GM23338 (cell line): Measurements from ENCODE around the gene PSMA7. TPM values are rescaled to one million over a fixed set of nuclear protein-coding genes. Genes with fewer than 3 reads are reported as not detected.

Experiments
- ATAC-seq: fragments of 200-7000 bp; cut with Tn5 transposase; 3 replicates; pipeline ENCODE4 v1.9.1; 2020
- DNase-seq: peaks from one replicate; pipeline ENCODE4 v3.0.0-alpha.2; 2015; ENCODE audit warnings: low spot score
- H2AFZ ChIP-seq: fragments of 200-600 bp; sonication (generic); 2 replicates; pipeline ENCODE4 v1.8.0; 2016; ENCODE audit warnings: antibody characterized with exemption, mild to moderate bottlenecking, moderate library complexity
- H3F3A ChIP-seq: fragments of 200-600 bp; sonication (generic); replicated peaks from 2 replicates; pipeline ENCODE4 v1.8.0; 2017; ENCODE audit warnings: antibody characterized with exemption, mixed run types, low read depth
- H3K27ac ChIP-seq: fragments of 200-600 bp; sonication (generic); 2 replicates; pipeline ENCODE4 v1.6.1; 2016; ENCODE audit warnings: low read depth
- H3K27me3 ChIP-seq: fragments of 200-600 bp; sonication (generic); 2 replicates; pipeline ENCODE4 v1.8.0; 2016; ENCODE audit warnings: mild to moderate bottlenecking, mixed run types, moderate library complexity; ENCODE audit not compliant: insufficient read depth
- H3K36me3 ChIP-seq: fragments of 200-600 bp; sonication (generic); 2 replicates; pipeline ENCODE4 v1.8.0; 2016; ENCODE audit warnings: mild to moderate bottlenecking; ENCODE audit not compliant: insufficient read depth
- H3K4me1 ChIP-seq: fragments of 200-600 bp; sonication (generic); 2 replicates; pipeline ENCODE4 v1.8.0; 2016; ENCODE audit warnings: mild to moderate bottlenecking, moderate library complexity; ENCODE audit not compliant: insufficient read depth
- H3K4me2 ChIP-seq: fragments of 200-600 bp; sonication (generic); 2 replicates; pipeline ENCODE4 v1.7.1; 2017; ENCODE audit warnings: mixed run types
- H3K4me3 ChIP-seq: fragments of 200-600 bp; sonication (generic); 2 replicates; pipeline ENCODE4 v1.6.1; 2016; ENCODE audit warnings: mixed run types
- H3K79me2 ChIP-seq: fragments of 200-600 bp; sonication (generic); replicated peaks from 2 replicates; pipeline ENCODE4 v1.8.0; 2017; ENCODE audit warnings: mild to moderate bottlenecking; ENCODE audit not compliant: insufficient read depth
- H3K9me2 ChIP-seq: fragments of 200-600 bp; sonication (generic); 2 replicates; pipeline ENCODE4 v1.8.0; 2017; ENCODE audit not compliant: insufficient read depth
- H4K20me1 ChIP-seq: fragments of 200-600 bp; sonication (generic); replicated peaks from 2 replicates; pipeline ENCODE4 v1.8.0; 2017; ENCODE audit warnings: mild to moderate bottlenecking; ENCODE audit not compliant: insufficient read depth
- H3K27ac Mint-ChIP-seq: 2 replicates; pipeline ENCODE4 v1.8.0; 2020; ENCODE audit warnings: inconsistent platforms, mild to moderate bottlenecking, moderate library complexity, mixed read lengths
- H3K27me3 Mint-ChIP-seq: 3 replicates; pipeline ENCODE4 v1.8.0; 2022; ENCODE audit warnings: low read depth, mild to moderate bottlenecking, moderate library complexity, mixed read lengths, inconsistent platforms; ENCODE audit not compliant: insufficient read depth, poor library complexity
- H3K36me3 Mint-ChIP-seq: 3 replicates; pipeline ENCODE4 v1.8.0; 2021; ENCODE audit warnings: low read depth, mild to moderate bottlenecking, inconsistent platforms, moderate library complexity, mixed read lengths
- H3K4me1 Mint-ChIP-seq: 3 replicates; pipeline ENCODE4 v1.8.0; 2020; ENCODE audit warnings: mild to moderate bottlenecking, inconsistent platforms, mixed read lengths
- H3K4me3 Mint-ChIP-seq: 3 replicates; pipeline ENCODE4 v1.8.0; 2021; ENCODE audit warnings: moderate library complexity, mild to moderate bottlenecking, inconsistent platforms, mixed read lengths
- H3K9me3 Mint-ChIP-seq: 3 replicates; pipeline ENCODE4 v1.8.0; 2020; ENCODE audit warnings: moderate library complexity, mild to moderate bottlenecking, inconsistent platforms, mixed read lengths
- CREB1 ChIP-seq: fragments of 250-450 bp; sonication (Bioruptor Pico); IDR thresholded peaks from 2 replicates; pipeline ENCODE4 v1.5.0; 2020; ENCODE audit warnings: low read depth, mild to moderate bottlenecking, moderate library complexity
- CTCF ChIP-seq, 2 experiments: fragments of 200-600 bp in 1 of 2; sonication (generic) in 1 of 2; conservative IDR thresholded peaks; 2 replicates each; pipeline versions ENCODE4 v1.5.1 to v1.6.1; 2016 to 2017; ENCODE audit warnings: antibody characterized with exemption in 2 of 2, low read depth in 2 of 2, mild to moderate bottlenecking in 2 of 2, moderate library complexity in 1 of 2
- ETS1 ChIP-seq: IDR thresholded peaks from 2 replicates; pipeline ENCODE4 v1.6.1; 2016; ENCODE audit warnings: antibody characterized with exemption
- EZH2 ChIP-seq: fragments of 200-600 bp; sonication (generic); IDR thresholded peaks from one replicate; pipeline ENCODE4 v1.8.0; 2017; ENCODE audit warnings: antibody characterized with exemption, mild to moderate bottlenecking, low read depth; ENCODE audit not compliant: unreplicated experiment
- EZH2phosphoT487 ChIP-seq: fragments of 200-600 bp; sonication (generic); IDR thresholded peaks from one replicate; pipeline ENCODE4 v1.8.1; 2018; ENCODE audit warnings: antibody characterized with exemption; ENCODE audit not compliant: unreplicated experiment
- JUNB ChIP-seq: IDR thresholded peaks from one replicate; pipeline ENCODE4 v1.6.1; 2016; ENCODE audit warnings: antibody characterized with exemption; ENCODE audit not compliant: unreplicated experiment
- POLR2AphosphoS5 ChIP-seq: IDR thresholded peaks from 2 replicates; pipeline ENCODE4 v1.6.1; 2016; ENCODE audit warnings: antibody characterized with exemption, low read depth
- REST ChIP-seq: IDR thresholded peaks from one replicate; pipeline ENCODE4 v1.6.1; 2018; ENCODE audit warnings: antibody characterized with exemption; ENCODE audit not compliant: unreplicated experiment
- ZNF114 ChIP-seq: fragments of 250-450 bp; sonication (Bioruptor Pico); IDR thresholded peaks from 2 replicates; pipeline ENCODE4 v1.5.0; 2020; ENCODE audit warnings: mild to moderate bottlenecking, moderate library complexity
- ZNF331 ChIP-seq: fragments of 250-450 bp; sonication (Bioruptor Pico); IDR thresholded peaks from 2 replicates; pipeline ENCODE4 v1.5.0; 2020; ENCODE audit warnings: low read depth, mild to moderate bottlenecking, moderate library complexity
- polyA plus RNA-seq: library from polyadenylated mRNA; unstranded; fragments of >200 nt; fragmentation: Nextera tagmentation; extraction: Ambion mirVana; gene quantifications from 2 replicates; pipeline ENCODE4 v1.2.1, GENCODE V29; 2016
- total RNA-seq: library from RNA; depleted of rRNA; stranded (reverse); fragments of >200 nt; shearing (Covaris generic); gene quantifications from 2 replicates; pipeline ENCODE4 v1.2.3, GENCODE V29; 2014

Gene PSMA7
- total and polyA plus RNA-seq, 2 experiments from 2014 or later = 357 to 628 TPM

GRCh38 chr20:62183426-62184142 lies 40.4 kb upstream of the PSMA7 start (continued):
- TF ChIP-seq REST = no peak
- no peak for TF ChIP-seq EZH2
- TF ChIP-seq ZNF114 (CRISPR knock-in tag) = no peak
- no peak for TF ChIP-seq CTCF (conservative IDR thresholded peaks at IDR 0.05; ENCODE audit: low read depth in 2 of 2)
- no peak for TF ChIP-seq JUNB
- TF ChIP-seq ZNF331 (CRISPR knock-in tag) = no peak

GRCh38 chr20:62182469-62183425 lies 39.6 kb upstream of the PSMA7 start, which contains the start of gene MTG2:
Gene MTG2 (plus strand): TSS chr20:62183028. CDS start chr20:62193421, 10,393 bp downstream.
- H2AFZ ChIP-seq = peak within 1 kb of the TSS; percentile 90
- H3K27ac ChIP-seq = peak within 1 kb of the TSS; percentile 93
- peaks cover 9% of the 10 kb centered on the region for H3K27me3 Mint-ChIP-seq
- peaks cover 37% of the 10 kb centered on the region for H3K79me2 ChIP-seq
- H3K27ac Mint-ChIP-seq = peak within 1 kb of the TSS; percentile 94
- peak within 1 kb of the TSS; percentile 95 for H3K4me2 ChIP-seq
- H3K4me1 ChIP-seq = peaks cover 7% of the 10 kb centered on the region; the same call in 1 of the 2 replicates
- H3K36me3 ChIP-seq = no peaks in the 10 kb centered on the region
- 0 out of 2 replicates have a peak, but pooled peaks cover 7% of the 10 kb centered on the region for H4K20me1 ChIP-seq
- H3K9me2 ChIP-seq = no peaks in the 10 kb centered on the region
- no peaks in the 10 kb centered on the region for H3K9me3 Mint-ChIP-seq
- peaks cover 4% of the 10 kb centered on the region; the same call in 2 of the 3 replicates for H3K36me3 Mint-ChIP-seq
- H3K4me1 Mint-ChIP-seq = peaks cover 14% of the 10 kb centered on the region
- H3K4me3 Mint-ChIP-seq = peak within 1 kb of the TSS; percentile 93
- ATAC-seq (peak; percentile 96), DNase-seq (peak; percentile 98)
- H3F3A ChIP-seq = peaks cover 7% of the 10 kb centered on the region
- no peak for TF ChIP-seq ZNF114 (CRISPR knock-in tag)
- peak; percentile 97 for TF ChIP-seq POLR2AphosphoS5
- TF ChIP-seq ETS1 = peak; percentile 82
- TF ChIP-seq CREB1 (CRISPR knock-in tag) = peak; percentile 97
- TF ChIP-seq EZH2phosphoT487 = no peak
- TF ChIP-seq EZH2 = no peak
- no peaks in the 10 kb centered on the region for H3K27me3 ChIP-seq
- H3K4me3 ChIP-seq = peak within 1 kb of the TSS; percentile 100
